HG02798 (cell line): ENCODE results near the gene ANKRD65.
"Not testable (repeated sequence)": the region's sequence is repeated elsewhere in the genome, so short reads cannot be mapped to it uniquely, and the experiment has no call there.

Source experiments
- ATAC-seq: cut with Tn5 transposase; IDR thresholded peaks from one replicate; pipeline ENCODE4 v1.9.1; 2021; ENCODE audit warnings: mild to moderate bottlenecking; ENCODE audit not compliant: unreplicated experiment, poor library complexity

Gene ANKRD65

DNA sequence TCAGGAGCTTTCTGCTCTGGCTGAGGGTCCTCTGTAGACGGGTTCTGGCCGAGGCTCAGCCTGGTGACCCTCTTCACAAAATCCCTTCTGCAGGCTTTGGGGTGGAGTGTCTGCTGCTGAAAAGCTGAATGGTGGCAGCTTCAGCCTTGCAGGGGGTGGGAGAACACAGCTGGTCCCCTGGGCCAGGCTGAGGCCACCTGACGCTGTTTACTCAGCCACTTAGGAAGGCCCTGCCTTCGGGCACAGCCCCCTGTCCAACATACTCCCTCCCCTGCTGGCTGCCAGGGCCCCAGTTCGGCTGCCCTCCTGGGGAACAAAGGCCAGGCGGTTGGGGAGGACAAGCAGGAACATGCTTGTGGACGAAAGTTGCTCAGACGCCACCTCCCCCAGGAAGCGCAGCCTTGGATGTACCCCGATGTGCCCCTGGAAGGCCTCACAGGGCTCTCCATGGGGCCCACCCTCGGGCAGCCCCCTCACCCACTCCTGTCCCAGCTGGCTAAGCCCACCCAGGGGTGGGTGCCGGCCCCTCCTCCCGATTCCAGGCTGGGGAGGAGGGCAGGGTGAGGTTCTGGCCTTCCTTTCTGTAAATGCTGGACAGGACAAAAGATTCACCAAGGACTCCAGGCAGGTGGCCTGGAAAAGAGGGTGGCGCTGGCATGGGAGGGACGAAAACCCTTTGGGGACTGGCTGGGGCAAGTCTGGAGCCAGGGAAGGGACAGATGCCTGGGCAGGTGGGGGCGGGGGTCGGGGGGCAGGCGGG, at the start of gene ANKRD65:
Gene ANKRD65, minus strand, starts transcription at position 130 of the 760 bp plus-strand sequence. CDS start 271 bp downstream, outside the sequence.
- ATAC-seq: no peak

- ATAC-seq: not testable (repeated sequence)
These were observed 47.3 kb upstream of the ANKRD65 start for GRCh38 chr1:1468196-1468985.

DNA sequence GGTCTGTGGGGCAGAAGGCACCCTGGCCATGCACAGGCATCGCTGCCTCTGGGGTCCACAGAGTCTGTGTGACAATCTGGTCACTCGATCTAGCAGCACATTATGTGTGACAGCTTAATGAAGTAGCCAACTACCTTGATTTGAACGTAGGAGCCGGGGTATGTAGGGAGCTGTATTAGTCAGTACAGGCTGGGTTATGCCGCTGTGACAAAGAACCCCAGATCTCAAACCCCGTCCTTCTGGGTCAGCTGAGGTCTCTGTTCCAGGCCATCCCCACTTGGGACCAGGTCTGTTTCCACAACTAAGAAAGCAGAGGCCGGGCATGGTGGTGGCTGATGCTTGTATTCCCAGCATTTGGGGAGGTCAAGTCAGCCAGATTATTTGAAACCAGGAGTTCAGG, 42.2 kb upstream of the ANKRD65 start:
- ATAC-seq: no peak

- no peak for ATAC-seq
These were observed 41.4 kb upstream of the ANKRD65 start for GRCh38 chr1:1462318-1462966.

DNA sequence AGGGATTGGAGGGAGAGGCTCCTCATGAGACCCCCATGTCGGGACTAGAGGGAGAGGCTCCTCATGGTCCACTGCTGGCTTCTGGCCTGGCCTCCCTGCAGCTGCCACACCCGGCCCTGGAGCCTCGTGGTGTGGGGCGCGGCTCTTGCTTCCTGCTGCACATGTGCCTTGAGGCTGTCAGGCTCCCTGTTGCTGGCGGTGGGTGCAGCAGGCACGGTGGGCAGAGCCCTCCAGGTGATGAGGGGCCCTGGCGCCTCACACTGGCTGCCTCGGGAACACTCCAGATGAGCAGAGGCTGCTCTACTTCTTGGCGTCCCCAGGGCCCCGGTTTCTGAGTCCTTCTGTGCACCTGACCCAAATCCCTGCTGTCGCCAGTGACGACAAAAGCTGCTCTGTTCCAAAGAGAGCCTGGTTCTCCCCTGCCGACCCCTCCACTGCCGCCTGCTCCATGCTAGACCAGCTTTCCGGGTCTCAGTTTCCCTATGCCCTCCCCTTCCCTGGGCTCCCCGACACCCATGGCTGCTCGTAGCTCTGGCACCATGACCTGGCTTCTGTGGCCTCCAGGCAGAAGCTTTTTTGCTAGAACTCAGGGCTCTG, 40.7 kb upstream of the ANKRD65 start:
- no peak for ATAC-seq

- no peak for ATAC-seq
These were observed 39.6 kb upstream of the ANKRD65 start for GRCh38 chr1:1460540-1461130.

DNA sequence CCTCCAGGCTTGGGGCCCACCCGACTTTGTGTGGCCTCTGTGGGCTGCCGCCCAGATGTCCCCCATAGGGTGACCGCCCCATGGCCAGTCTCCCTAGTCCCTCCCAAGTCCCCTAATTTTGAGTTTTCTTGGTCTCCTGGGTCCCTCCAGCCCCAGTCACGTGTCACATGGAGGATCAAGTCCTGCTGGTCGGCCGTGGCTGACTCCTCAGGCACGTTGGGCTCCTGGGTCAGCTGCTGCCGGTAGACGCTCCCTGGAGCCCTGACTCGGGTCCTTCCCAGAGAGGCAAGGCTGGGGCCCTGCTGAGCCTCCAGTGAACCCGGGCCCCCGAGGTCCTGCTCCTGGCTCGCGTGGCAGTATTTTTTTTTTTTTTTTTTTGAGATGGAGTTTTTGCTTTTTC, 38.6 kb upstream of the ANKRD65 start:
- ATAC-seq: not testable (repeated sequence)

DNA sequence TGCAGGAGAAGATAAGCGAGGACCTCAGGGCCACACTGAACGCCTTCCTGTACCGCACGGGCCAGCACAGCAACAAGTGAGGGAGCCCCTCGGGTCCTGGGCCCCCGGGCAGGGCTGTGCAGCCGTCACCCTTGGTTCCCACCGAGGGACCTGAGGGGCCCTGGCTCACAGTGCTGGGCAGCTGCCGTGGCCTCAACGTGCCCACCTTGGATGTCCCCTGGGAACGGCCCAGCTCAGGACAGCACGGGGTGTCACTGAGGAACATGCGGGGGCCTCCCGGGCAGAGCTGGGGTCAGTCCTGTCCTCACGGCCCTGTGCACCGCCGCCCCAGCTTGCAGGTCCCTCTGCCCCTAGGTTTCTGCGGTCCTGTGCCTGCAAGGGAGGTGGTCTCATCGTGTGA, 38.1 kb upstream of the ANKRD65 start:
- ATAC-seq: not testable (repeated sequence)

- not testable (repeated sequence) for ATAC-seq
These were observed 35.7 kb upstream of the ANKRD65 start for GRCh38 chr1:1456683-1457255.

GRCh38 chr1:1455934-1456333, 34.9 kb upstream of the ANKRD65 start:
- not testable (repeated sequence) for ATAC-seq

GRCh38 chr1:1455366-1455884, 34.3 kb upstream of the ANKRD65 start:
- ATAC-seq: no peak

DNA sequence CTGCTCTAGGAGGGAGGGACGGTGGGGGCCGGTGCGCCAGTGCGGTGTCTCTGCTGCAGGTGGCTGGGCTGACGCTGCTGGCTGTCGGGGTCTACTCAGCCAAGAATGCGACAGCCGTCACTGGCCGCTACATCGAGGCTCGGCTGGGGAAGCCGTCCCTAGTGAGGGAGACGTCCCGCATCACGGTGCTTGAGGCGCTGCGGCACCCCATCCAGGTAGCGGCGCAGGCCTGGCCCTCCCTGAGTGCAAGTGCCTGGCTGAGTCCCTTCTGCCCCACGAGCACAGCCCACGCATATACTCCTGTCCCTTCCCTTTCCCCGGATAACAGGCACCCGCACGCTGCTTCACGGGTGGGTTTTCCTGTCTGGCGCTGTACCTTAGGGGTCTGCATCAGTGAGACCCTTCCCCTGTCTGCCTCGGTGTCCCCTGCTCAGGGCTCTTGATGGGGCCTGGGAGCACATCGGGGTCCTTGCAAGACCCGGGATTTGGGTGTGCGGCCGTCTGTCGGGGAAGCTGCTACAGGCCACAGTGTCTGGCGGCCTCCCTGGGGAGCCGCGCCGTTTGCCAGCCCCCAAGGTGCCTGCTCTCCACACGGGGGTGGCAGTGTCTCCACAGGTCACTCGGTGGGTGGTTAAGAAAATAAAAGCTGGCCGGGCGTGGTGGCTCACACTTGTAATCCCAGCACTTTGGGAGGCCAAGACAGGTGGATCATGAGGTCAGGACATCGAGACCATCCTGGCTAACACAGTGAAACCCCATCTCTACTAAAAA, 33.4 kb upstream of the ANKRD65 start:
- not testable (repeated sequence) for ATAC-seq

DNA sequence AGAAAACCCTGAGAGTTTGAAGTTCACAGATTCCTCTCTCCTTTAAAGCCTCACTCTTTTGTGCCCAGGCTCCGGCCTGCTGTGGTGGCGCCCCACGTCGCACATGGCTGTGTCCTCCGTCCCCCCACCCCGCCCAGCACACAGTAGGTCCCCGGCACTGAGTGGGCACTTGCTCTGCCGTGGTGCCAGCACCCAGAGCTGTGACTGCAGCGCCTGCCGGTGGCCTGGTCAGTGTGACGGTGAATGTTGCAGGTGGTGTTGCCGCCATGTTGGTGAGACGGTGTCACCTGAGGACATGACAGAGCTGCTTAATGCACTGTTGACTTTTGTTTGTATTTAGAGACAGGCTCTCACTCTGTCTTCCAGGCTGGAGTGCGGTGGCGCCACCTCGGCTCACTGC, 31.8 kb upstream of the ANKRD65 start:
- no peak for ATAC-seq

DNA sequence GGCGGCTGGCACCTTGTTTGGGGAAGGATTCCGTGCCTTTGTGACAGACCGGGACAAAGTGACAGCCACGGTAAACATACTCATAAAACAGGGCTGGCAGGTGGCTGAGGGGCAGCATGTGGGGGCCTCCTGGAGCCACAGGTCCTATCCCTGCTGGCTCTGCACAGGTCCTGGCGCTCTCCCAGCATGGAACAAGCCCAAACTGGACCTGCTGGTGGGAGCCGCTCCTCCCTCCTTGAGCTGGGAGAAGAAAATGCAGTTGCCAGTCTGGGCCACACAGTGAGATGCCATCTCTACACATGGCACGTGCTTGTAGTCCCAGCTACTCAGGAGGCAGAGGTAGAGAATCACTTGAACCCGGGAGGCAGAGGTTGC, 31.3 kb upstream of the ANKRD65 start:
- ATAC-seq: not testable (repeated sequence)

- ATAC-seq: no peak
These were observed 30.8 kb upstream of the ANKRD65 start for GRCh38 chr1:1451696-1452364.

DNA sequence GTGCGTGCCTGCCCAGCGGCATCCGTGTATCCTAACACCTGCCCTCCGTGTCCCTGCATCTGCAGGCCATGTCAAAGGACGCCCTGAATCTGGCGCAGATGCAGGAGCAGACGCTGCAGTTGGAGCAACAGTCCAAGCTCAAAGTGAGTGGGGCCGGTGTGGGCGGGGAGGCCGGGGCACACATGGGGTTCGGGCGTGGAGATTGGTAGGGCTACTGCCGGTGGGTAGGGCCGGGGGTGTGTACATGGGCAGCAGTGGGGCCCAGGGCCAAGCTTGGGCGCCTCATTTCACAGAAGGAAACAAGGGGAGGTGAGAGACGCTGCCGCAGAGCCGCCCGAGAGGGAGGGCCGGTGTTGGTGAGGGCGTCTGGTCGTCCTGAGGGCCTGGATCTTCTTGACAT, 29.5 kb upstream of the ANKRD65 start:
- not testable (repeated sequence) for ATAC-seq

DNA sequence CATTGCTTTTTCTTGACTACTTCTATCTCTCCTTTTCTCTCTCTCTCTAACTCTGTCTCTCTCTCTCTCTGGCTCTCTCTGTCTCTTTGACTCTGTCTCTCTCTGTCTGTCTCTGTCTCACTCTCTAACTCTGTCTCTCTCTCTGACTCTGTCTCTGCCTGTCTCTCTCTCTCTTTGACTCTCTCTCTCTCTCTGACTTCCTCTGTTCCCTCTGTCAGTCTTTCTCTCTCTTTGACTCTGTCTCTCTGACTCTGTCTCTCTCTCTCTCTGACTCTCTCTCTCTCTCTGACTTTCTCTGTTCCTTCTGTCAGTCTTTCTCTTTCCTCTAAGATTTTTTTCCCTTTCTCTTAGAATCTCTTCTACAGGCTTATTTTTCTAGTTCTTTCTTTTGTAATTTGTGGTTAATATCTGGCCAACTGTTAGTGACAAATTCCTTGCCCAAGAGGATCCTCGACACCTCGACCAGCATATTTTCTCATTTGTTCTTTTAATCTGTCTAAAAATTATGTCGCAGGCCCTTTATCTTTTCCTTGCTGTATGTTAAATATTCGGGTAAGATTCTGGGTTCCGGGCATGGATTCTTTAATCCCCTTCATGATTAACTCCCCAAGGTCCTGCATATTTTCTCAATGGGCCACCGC, 28.1 kb upstream of the ANKRD65 start, which contains the start of gene ATAD3C:
Gene ATAD3C, plus strand, starts transcription at position 591 of the 641 bp plus-strand sequence. CDS start 995 bp downstream, outside the sequence.
- no peak for ATAC-seq

- ATAC-seq: not testable (repeated sequence)
These were observed 25.6 kb upstream of the ANKRD65 start for GRCh38 chr1:1446631-1447030.
